GM19463 (cell line): ENCODE measurements around the gene SEMA4D.

Experiments
- ATAC-seq: cut with Tn5 transposase; IDR thresholded peaks from one replicate; pipeline ENCODE4 v1.9.1; 2021; ENCODE audit warnings: mild to moderate bottlenecking, moderate library complexity; ENCODE audit not compliant: unreplicated experiment

Gene SEMA4D

GRCh38 chr9:89501311-89501898, 3.5 kb upstream of the SEMA4D start:
- ATAC-seq: no peak

GRCh38 chr9:89500008-89500407, 2.1 kb upstream of the SEMA4D start:
- ATAC-seq: no peak

GRCh38 chr9:89498852-89499480, 1.1 kb upstream of the SEMA4D start:
- ATAC-seq: peak; percentile 37

GRCh38 chr9:89497257-89497963, 503 bp downstream of the SEMA4D start:
- ATAC-seq: peak; percentile 30

- ATAC-seq: no peak
Measured at GRCh38 chr9:89496645-89497256, 1.2 kb downstream of the SEMA4D start.

- no peak for ATAC-seq
Measured at GRCh38 chr9:89495824-89496560, 1.9 kb downstream of the SEMA4D start.

GRCh38 chr9:89494199-89494598, 3.7 kb downstream of the SEMA4D start:
- no peak for ATAC-seq

- no peak for ATAC-seq
Measured at GRCh38 chr9:89493671-89494070, 4.2 kb downstream of the SEMA4D start.

- ATAC-seq: no peak
Measured at GRCh38 chr9:89493181-89493580, 4.7 kb downstream of the SEMA4D start.

- ATAC-seq: no peak
Measured at GRCh38 chr9:89492586-89492985, 5.3 kb downstream of the SEMA4D start.

- no peak for ATAC-seq
Measured at GRCh38 chr9:89491694-89492093, 6.2 kb downstream of the SEMA4D start.

GRCh38 chr9:89489548-89490530, 8.1 kb downstream of the SEMA4D start:
- ATAC-seq: no peak

- ATAC-seq: no peak
Measured at GRCh38 chr9:89488936-89489335, 9.0 kb downstream of the SEMA4D start.

- no peak for ATAC-seq
Measured at GRCh38 chr9:89488131-89488530, 9.8 kb downstream of the SEMA4D start.

- no peak for ATAC-seq
Measured at GRCh38 chr9:89486681-89487080, 11.2 kb downstream of the SEMA4D start.

- no peak for ATAC-seq
Measured at GRCh38 chr9:89484475-89485404, 13.2 kb downstream of the SEMA4D start.

GRCh38 chr9:89483592-89484474, 14.1 kb downstream of the SEMA4D start:
- peak; percentile 87 for ATAC-seq

- ATAC-seq: no peak
Measured at GRCh38 chr9:89482901-89483361, 15.0 kb downstream of the SEMA4D start.
